Measurements from ENCODE around the gene ILK. TPM values are rescaled to one million over a fixed set of nuclear protein-coding genes. Genes with fewer than 3 reads are reported as not detected.

ILK gene
- total RNA-seq, 4 donors from 2014 or later: 81.1 to 121 (median 97.3) TPM

DNA sequence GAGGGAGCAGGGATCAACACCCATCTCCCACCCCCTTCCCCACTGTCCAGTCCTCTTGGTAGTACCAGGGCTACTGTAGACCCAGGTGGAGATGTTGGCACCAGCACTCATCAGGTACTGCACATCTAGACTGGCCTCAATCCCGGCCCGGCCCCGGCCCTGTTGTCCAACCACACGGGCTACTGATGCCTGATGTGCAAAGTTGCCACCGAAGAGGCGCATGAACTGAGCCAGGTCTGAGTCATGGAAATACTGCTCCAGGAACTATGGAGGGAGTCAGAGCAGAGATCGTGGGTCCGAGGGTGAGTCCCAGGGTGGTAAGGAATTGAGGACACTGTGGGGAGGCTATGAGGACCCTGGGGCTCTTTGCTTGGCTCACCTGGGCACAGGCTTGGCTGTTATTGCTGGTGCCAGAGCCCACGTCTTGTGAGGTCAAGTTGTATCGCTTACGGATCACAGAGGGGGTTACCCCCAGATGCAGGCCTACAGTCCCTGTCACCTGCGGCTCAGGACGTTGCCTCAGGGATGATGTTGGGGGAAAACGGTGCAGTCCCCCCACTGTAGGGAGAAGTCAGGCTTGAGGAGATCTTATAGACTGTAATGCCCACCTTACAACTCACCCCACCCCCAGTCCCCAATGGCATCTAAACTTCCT lies 13.1 kb downstream of the ILK start:
- Histone ChIP-seq H3K9me3 (no peaks in the 10 kb centered on the region), H3K27ac (no peak overlapping the region), H3K36me3 (peaks cover 0 to 22% (median 0%) of the 10 kb centered on the region in 3 donors), H3K27me3 (no peaks in the 10 kb centered on the region), H3K4me1 (peaks cover 0 to 30% (median 7%) of the 10 kb centered on the region in 4 donors), H3K4me3 (no peak overlapping the region)
- no peak for DNase-seq
- TF ChIP-seq POLR2A (IDR thresholded peaks at IDR 0.05) (no peak), CTCF (IDR thresholded peaks at IDR 0.05) (no peak)

DNA sequence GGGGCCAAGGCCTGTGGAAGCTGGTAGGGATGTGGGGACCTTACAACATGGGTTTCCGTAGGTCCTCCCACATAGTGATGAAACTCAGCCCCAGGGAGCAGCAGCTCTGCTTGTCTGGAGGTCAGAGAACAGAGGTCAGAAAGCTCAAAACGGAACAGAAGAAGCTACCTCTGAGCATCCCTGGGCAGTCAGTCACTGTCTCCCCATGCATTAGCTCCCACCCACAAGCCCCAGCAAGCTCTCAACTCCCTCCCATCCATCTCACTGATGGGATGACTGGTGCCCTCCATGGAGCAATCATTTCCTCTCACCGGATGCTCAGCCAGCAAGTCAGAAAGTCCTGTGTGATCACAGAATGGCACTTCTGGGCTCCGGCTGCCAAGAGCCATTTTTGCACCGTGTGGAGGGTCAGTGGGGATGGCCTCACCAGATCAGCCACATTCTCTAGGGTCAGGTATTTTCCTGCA lies 13.8 kb downstream of the ILK start:
- TF ChIP-seq CTCF (IDR thresholded peaks at IDR 0.05) (no peak), POLR2A (IDR thresholded peaks at IDR 0.05) (no peak)
- Histone ChIP-seq H3K27me3 (no peaks in the 10 kb centered on the region), H3K36me3 (peaks cover 0 to 22% (median 0%) of the 10 kb centered on the region in 3 donors), H3K4me3 (peak overlapping the region in 3 of 4 donors; percentile 63 to 94 (median 69)), H3K27ac (peak overlapping the region in 3 of 4 donors; percentile 79 to 92 (median 86)), H3K9me3 (no peaks in the 10 kb centered on the region), H3K4me1 (peaks cover 0 to 30% (median 7%) of the 10 kb centered on the region in 4 donors)
- DNase-seq: no peak

DNA sequence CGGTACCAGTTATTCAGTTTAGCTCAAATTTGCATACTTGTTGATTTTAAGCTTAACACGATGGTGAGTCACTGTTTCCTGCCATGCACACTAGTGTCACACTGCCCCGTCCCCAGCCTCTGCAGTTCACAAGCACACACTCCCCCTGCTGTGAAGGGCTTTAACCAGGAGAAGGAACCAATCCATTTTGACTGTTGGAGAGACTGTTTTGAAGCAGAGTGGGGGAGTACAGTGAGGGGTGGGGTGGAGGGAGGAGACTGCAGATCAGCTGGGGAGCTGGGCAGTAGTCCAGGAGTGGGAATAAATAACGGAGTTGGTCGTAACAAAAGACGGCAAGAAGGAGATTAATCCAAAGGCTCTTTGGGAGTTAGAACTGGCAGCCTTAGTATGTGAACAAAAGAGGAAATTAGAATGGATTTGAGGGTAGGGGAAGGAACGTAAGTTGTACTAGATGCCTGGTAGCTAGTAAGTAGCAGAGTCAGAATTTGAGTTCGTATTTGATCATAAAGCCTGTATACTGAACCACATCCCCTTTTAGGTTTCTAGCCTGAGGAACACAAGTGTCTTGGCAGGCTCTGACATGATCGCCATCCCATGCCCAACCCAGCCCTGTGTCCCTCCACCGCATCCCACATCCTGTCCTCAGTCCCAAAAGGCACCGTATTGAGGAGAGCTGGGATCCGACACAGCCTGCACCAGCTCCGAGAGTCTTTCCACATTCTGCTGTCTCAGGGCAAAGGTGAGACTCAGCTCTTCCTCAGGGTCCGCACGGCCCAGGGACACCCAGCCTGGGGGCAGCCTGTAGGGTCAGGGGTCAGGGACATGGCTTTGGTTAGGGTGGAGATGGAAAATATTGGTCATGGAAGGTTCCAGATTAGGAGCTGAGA lies 14.8 kb downstream of the ILK start:
- H3K27me3 ChIP-seq: no peaks in the 10 kb centered on the region
- H3K9me3 ChIP-seq: no peaks in the 10 kb centered on the region
- peaks cover 0 to 22% (median 0%) of the 10 kb centered on the region in 3 donors for H3K36me3 ChIP-seq
- H3K4me1 ChIP-seq: peaks cover 0 to 23% (median 5%) of the 10 kb centered on the region in 4 donors
- peak overlapping the region; percentile 63 to 94 (median 72) for H3K4me3 ChIP-seq
- H3K27ac ChIP-seq: peak overlapping the region; percentile 79 to 93 (median 89)
- DNase-seq: peak; percentile 55 to 85 (median 82)
- no peak for TF ChIP-seq CTCF (IDR thresholded peaks at IDR 0.05)
- peak; percentile 17 to 40 for TF ChIP-seq POLR2A (IDR thresholded peaks at IDR 0.05)

- Histone ChIP-seq H3K4me3 (peak within 1 kb of the TSS; percentile 63 to 94 (median 72)), H3K27ac (peak within 1 kb of the TSS; percentile 79 to 93 (median 89)), H3K36me3 (peaks cover 0 to 22% (median 0%) of the 10 kb centered on the region in 3 donors), H3K9me3 (no peaks in the 10 kb centered on the region), H3K4me1 (peaks cover 0 to 16% (median 5%) of the 10 kb centered on the region in 4 donors), H3K27me3 (no peaks in the 10 kb centered on the region)
- peak; percentile 89 to 98 (median 97) for DNase-seq
- TF ChIP-seq CTCF (IDR thresholded peaks at IDR 0.05) (no peak), POLR2A (IDR thresholded peaks at IDR 0.05) (peak; percentile 69 to 78)
Observed at GRCh38 chr11:6619004-6619745, 15.6 kb downstream of the ILK start, which contains the start of gene TPP1. Gene TPP1 (minus strand): TSS chr11:6619422. CDS start chr11:6619400, 22 bp downstream.

- no peaks in the 10 kb centered on the region for H3K9me3 ChIP-seq
- no peak for TF ChIP-seq CTCF (IDR thresholded peaks at IDR 0.05)
- no peak for TF ChIP-seq POLR2A (IDR thresholded peaks at IDR 0.05)
- peaks cover 0 to 16% (median 0%) of the 10 kb centered on the region in 3 donors for H3K36me3 ChIP-seq
- DNase-seq: no peak
- H3K4me1 ChIP-seq: peaks cover 0 to 16% (median 5%) of the 10 kb centered on the region in 4 donors
- H3K27me3 ChIP-seq: no peaks in the 10 kb centered on the region
- H3K27ac ChIP-seq: no peak overlapping the region
- no peak overlapping the region for H3K4me3 ChIP-seq
Observed at GRCh38 chr11:6620636-6621035, 17.1 kb downstream of the ILK start.

Measured in Peyer's patch (tissue), 4 donors.